NB4 (cell line): ENCODE measurements around the gene PTPRN.

Experiments
- MYC ChIP-seq: IDR thresholded peaks from 2 replicates; pipeline ENCODE4 v1.6.1; 2011; ENCODE audit warnings: low read depth, low read length
- POLR2A ChIP-seq: IDR thresholded peaks from 2 replicates; pipeline ENCODE4 v1.6.1; 2011; ENCODE audit warnings: mild to moderate bottlenecking; ENCODE audit not compliant: insufficient read length; ENCODE audit errors: extremely low read depth
- TF ChIP-seq, protein P1 (sequence below): IDR thresholded peaks from one replicate; pipeline ENCODE4 v1.5.1; 2012; ENCODE audit warnings: low read depth, low read length

DNA sequence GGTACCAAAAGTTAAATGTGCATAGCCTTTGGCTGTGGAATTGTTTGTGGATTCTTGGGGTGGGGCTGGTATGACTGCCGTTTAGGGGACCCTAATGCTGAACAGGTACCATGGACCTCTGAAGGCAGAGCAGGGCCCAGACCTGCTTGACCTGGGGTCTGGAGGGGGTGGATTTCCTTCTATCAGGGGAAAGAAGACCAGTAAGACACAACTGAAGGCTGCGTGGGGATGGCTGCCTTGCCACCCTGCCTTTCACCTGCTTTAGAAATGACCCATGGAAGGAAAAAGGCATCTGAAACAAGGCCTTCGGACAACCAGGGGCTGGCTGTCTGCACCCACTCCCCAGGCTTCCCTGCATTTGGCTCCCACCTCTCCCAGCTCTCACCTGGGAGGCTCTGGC lies 41.0 kb upstream of the PTPRN start:
- TF ChIP-seq, protein P1, sequence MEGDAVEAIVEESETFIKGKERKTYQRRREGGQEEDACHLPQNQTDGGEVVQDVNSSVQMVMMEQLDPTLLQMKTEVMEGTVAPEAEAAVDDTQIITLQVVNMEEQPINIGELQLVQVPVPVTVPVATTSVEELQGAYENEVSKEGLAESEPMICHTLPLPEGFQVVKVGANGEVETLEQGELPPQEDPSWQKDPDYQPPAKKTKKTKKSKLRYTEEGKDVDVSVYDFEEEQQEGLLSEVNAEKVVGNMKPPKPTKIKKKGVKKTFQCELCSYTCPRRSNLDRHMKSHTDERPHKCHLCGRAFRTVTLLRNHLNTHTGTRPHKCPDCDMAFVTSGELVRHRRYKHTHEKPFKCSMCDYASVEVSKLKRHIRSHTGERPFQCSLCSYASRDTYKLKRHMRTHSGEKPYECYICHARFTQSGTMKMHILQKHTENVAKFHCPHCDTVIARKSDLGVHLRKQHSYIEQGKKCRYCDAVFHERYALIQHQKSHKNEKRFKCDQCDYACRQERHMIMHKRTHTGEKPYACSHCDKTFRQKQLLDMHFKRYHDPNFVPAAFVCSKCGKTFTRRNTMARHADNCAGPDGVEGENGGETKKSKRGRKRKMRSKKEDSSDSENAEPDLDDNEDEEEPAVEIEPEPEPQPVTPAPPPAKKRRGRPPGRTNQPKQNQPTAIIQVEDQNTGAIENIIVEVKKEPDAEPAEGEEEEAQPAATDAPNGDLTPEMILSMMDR = no peak
- TF ChIP-seq MYC (no peak), POLR2A (no peak)
